HCT116 (cell line): ENCODE measurements around the gene FHOD3. TPM values are rescaled to one million over a fixed set of nuclear protein-coding genes. Genes with fewer than 3 reads are reported as not detected.
A peak's percentile ranks its signal among the peaks of the same experiment; 100 is the strongest.

ENCODE experiments used
- ATAC-seq: fragments of 200-7000 bp; cut with Tn5 transposase; 2 replicates; pipeline ENCODE4 v1.9.1; 2020; ENCODE audit warnings: mild to moderate bottlenecking, moderate library complexity
- BruUV-seq: library from RNA; stranded (reverse); fragments of 400-500 nt; replicated peaks from 2 replicates; lab custom pipeline; 2021; lab: Mats Ljungman, UMichigan
- CTCF ChIA-PET: fragments of 300-600 bp; sonication (Branson Sonifier 250); formaldehyde crosslinking; loops from one replicate; lab custom pipeline; 2021; ENCODE audit warnings: antibody characterized with exemption; lab: Charles Lee
- POLR2A ChIA-PET: fragments of 300-600, 350-600 bp; sonication (Branson Sonifier 250); formaldehyde crosslinking; loops from one replicate; lab custom pipeline; 2021; ENCODE audit warnings: antibody characterized with exemption; lab: Charles Lee
- RAD21 ChIA-PET, 2 experiments: fragments of 300-600 bp; sonication (Branson Sonifier 250); formaldehyde crosslinking; loops; one replicate each; lab custom pipeline; 2023; ENCODE audit warnings: low total read pairs in 2 of 2; ENCODE audit not compliant: uncharacterized antibody in 2 of 2, unreplicated experiment in 2 of 2, low non-redundant PET in 1 of 2; lab: Charles Lee
- DNase-seq: peaks from one replicate; pipeline ENCODE4 v3.0.0-alpha.2; 2010; ENCODE audit warnings: low read depth, low spot score
- H2AFZ ChIP-seq: fragments of 200-600 bp; shearing (Covaris generic), sonication (generic); 2 replicates; pipeline ENCODE4 v1.6.1; 2017; ENCODE audit warnings: low read depth, mixed run types, mixed read lengths, antibody characterized with exemption, low read length; ENCODE audit not compliant: poor library complexity, severe bottlenecking
- H3K27ac ChIP-seq: 2 replicates; pipeline ENCODE4 v1.5.1; 2012; ENCODE audit warnings: low read depth, low read length
- H3K27me3 ChIP-seq: fragments of 200-600 bp; sonication (generic); 2 replicates; pipeline ENCODE4 v1.6.1; 2016; ENCODE audit warnings: mixed run types, low read length, mixed read lengths; ENCODE audit not compliant: insufficient read depth
- H3K36me3 ChIP-seq, 2 experiments: fragments of 200-500 bp in 1 of 2; fragments of 200-600 bp in 1 of 2; sonication (Bioruptor generic) in 1 of 2; sonication (generic) in 1 of 2; 2 replicates each; pipeline versions ENCODE4 v1.5.1 to v1.6.1; 2014 to 2016; ENCODE audit warnings: low read length in 2 of 2, inconsistent platforms in 1 of 2, mixed read lengths in 1 of 2, mixed run types in 1 of 2; ENCODE audit not compliant: insufficient read depth in 2 of 2, control insufficient read depth in 1 of 2
- H3K4me1 ChIP-seq, 2 experiments: fragments of 200-600 bp in 1 of 2; sonication (generic) in 1 of 2; 2 replicates each; pipeline versions ENCODE4 v1.5.1 to v1.6.1; 2012 to 2017; ENCODE audit warnings: low read length in 2 of 2, inconsistent platforms in 1 of 2, mild to moderate bottlenecking in 1 of 2, mixed read lengths in 1 of 2, mixed run types in 1 of 2, moderate library complexity in 1 of 2; ENCODE audit not compliant: insufficient read depth in 2 of 2, control insufficient read depth in 1 of 2
- H3K4me2 ChIP-seq: fragments of 200-600 bp; sonication (generic); 2 replicates; pipeline ENCODE4 v1.6.1; 2017; ENCODE audit warnings: mixed run types, low read length, mixed read lengths
- H3K4me3 ChIP-seq, 2 experiments: fragments of 200-600 bp in 1 of 2; sonication (generic) in 1 of 2; replicated peaks in 1 of 2; 2 replicates each; pipeline ENCODE4 v1.5.1; 2011 to 2016; ENCODE audit warnings: low read length in 2 of 2, control low read depth in 1 of 2, low read depth in 1 of 2, mild to moderate bottlenecking in 1 of 2, mixed read lengths in 1 of 2, mixed run types in 1 of 2
- H3K79me2 ChIP-seq: fragments of 200-600 bp; sonication (generic); 2 replicates; pipeline ENCODE4 v1.6.1; 2017; ENCODE audit warnings: mild to moderate bottlenecking, mixed run types, low read length, moderate library complexity, mixed read lengths; ENCODE audit not compliant: insufficient read depth
- H3K9ac ChIP-seq: fragments of 200-600 bp; sonication (generic); 2 replicates; pipeline ENCODE4 v1.6.1; 2016; ENCODE audit warnings: low read length, mixed read lengths
- H3K9me2 ChIP-seq: fragments of 200-600 bp; sonication (generic), shearing (Covaris generic); 2 replicates; pipeline ENCODE4 v1.6.1; 2017; ENCODE audit warnings: mixed run types, mild to moderate bottlenecking, moderate library complexity; ENCODE audit not compliant: insufficient read depth
- H3K9me3 ChIP-seq, 2 experiments: fragments of 200-500 bp in 1 of 2; fragments of 200-600 bp in 1 of 2; sonication (Bioruptor generic) in 1 of 2; sonication (generic) in 1 of 2; 2 replicates each; pipeline ENCODE4 v1.6.1; 2014 to 2017; ENCODE audit warnings: low read length in 2 of 2, mixed read lengths in 2 of 2, inconsistent platforms in 1 of 2, low read depth in 1 of 2, mild to moderate bottlenecking in 1 of 2, mixed run types in 1 of 2, moderate library complexity in 1 of 2; ENCODE audit not compliant: control insufficient read depth in 1 of 2, insufficient read depth in 1 of 2
- H4K20me1 ChIP-seq: fragments of 200-600 bp; sonication (generic), shearing (Covaris generic); 2 replicates; pipeline ENCODE4 v1.6.1; 2017; ENCODE audit warnings: mixed run types, mild to moderate bottlenecking, moderate library complexity; ENCODE audit not compliant: insufficient read depth
- CBX3 ChIP-seq: IDR thresholded peaks from 2 replicates; pipeline ENCODE4 v1.6.1; 2012; ENCODE audit warnings: low read depth
- CEBPB ChIP-seq: IDR thresholded peaks from 2 replicates; pipeline ENCODE4 v1.6.1; 2012; ENCODE audit warnings: low read depth
- CTCF ChIP-seq, 3 experiments: fragments of 200-600 bp in 1 of 3; sonication (generic) in 1 of 3; IDR thresholded peaks in 2 of 3; conservative IDR thresholded peaks in 1 of 3; 2 replicates each; pipeline ENCODE4 v1.5.1; 2012 to 2017; ENCODE audit warnings: low read depth in 2 of 3, low read length in 2 of 3, antibody characterized with exemption in 1 of 3, borderline replicate concordance in 1 of 3, control low read depth in 1 of 3, mild to moderate bottlenecking in 1 of 3, mixed read lengths in 1 of 3, mixed run types in 1 of 3, moderate library complexity in 1 of 3; ENCODE audit not compliant: insufficient read depth in 1 of 3
- EZH2 ChIP-seq: fragments of 200-600 bp; sonication (generic); IDR thresholded peaks from 2 replicates; pipeline ENCODE4 v1.6.1; 2017; ENCODE audit warnings: antibody characterized with exemption, mixed run types
- EZH2phosphoT487 ChIP-seq: fragments of 200-600 bp; IDR thresholded peaks from 2 replicates; pipeline ENCODE4 v1.6.1; 2018; ENCODE audit warnings: antibody characterized with exemption, borderline replicate concordance
- FOSL1 ChIP-seq: IDR thresholded peaks from 2 replicates; pipeline ENCODE4 v1.6.1; 2012; ENCODE audit warnings: low read depth
- JUND ChIP-seq: IDR thresholded peaks from 2 replicates; pipeline ENCODE4 v1.6.1; 2012
- POLR2AphosphoS5 ChIP-seq: IDR thresholded peaks from 2 replicates; pipeline ENCODE4 v1.6.1; 2011; ENCODE audit warnings: mild to moderate bottlenecking, low read depth, low read length, moderate library complexity
- RAD21 ChIP-seq: IDR thresholded peaks from 2 replicates; pipeline ENCODE4 v1.6.1; 2012; ENCODE audit warnings: low read depth, mild to moderate bottlenecking
- REST ChIP-seq: IDR thresholded peaks from 2 replicates; pipeline ENCODE4 v1.6.1; 2012; ENCODE audit warnings: low read depth
- ZFX ChIP-seq: fragments of 450-650 bp; IDR thresholded peaks from 2 replicates; pipeline ENCODE4 v1.6.1; 2017
- intact Hi-C: fragments of 100-400 bp; cut with micrococcal nuclease; formaldehyde crosslinking; loops from 2 replicates; pipeline ENCODE4 v1.10.0; 2022
- total RNA-seq: library from RNA; stranded (reverse); gene quantifications from one replicate; pipeline ENCODE4 v1.2.1, GENCODE V29; 2021; ENCODE audit not compliant: unreplicated experiment
- TF ChIP-seq, protein P1 (sequence below): IDR thresholded peaks from 2 replicates; pipeline ENCODE4 v1.6.1; 2011; ENCODE audit warnings: mild to moderate bottlenecking, low read length, moderate library complexity; ENCODE audit not compliant: insufficient replicate concordance; ENCODE audit errors: extremely low read depth

FHOD3 gene
- total RNA-seq, 1 experiment from 2014 or later: 4.0 TPM

DNA sequence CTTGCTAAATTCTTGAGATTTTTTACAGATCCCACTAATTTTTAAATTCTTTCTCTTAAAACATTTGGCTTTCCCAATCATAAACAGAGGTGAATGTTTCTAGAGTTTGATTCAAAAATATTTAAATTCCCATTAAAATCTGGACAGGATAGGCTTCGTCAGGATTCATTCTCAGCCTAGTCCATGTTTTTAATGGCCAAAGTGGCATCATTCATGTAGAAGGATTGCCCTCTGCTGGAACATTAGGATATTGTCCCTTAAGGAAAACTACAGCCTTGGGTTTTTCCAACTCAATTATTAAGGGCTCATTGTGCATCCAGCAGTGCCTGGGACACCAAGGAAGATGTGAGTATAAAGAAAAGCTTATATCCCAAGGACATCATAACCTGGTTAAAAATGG is 459.6 kb downstream of the FHOD3 start:
- POLR2A ChIA-PET: no interaction called here
- Histone ChIP-seq H4K20me1 (no peaks in the 10 kb centered on the region), H3K4me3 (no peak overlapping the region), H3K36me3 (no peaks in the 10 kb centered on the region), H2AFZ (no peak overlapping the region), H3K27ac (no peak overlapping the region), H3K27me3 (no peaks in the 10 kb centered on the region), H3K9me2 (no peaks in the 10 kb centered on the region), H3K79me2 (no peaks in the 10 kb centered on the region), H3K4me1 (no peaks in the 10 kb centered on the region; a peak in 1 of 4 replicates), H3K4me2 (no peak overlapping the region), H3K9ac (no peak overlapping the region), H3K9me3 (no peaks in the 10 kb centered on the region)
- intact Hi-C loops: loop anchor here (1.0 to 10.0 kb wide), 5 partner anchors 69 to 732 kb away; no protein-coding TSS in a partner anchor
- BruUV-seq: no TSS peak
- DNase-seq (peak; percentile 44), ATAC-seq (peak; percentile 85)
- RAD21 ChIA-PET: interaction anchor here in 1 of 2 experiments (0.8 kb wide), 1 partner anchor 69 kb away, joined by 3 read pairs; no protein-coding TSS in a partner anchor
- CTCF ChIA-PET: interaction anchor here (1.0 to 1.4 kb wide), 2 partner anchors 69 to 661 kb away, joined by 4 to 6 read pairs; no protein-coding TSS in a partner anchor
- TF ChIP-seq CEBPB (no peak), FOSL1 (no peak), ZFX (no peak), EZH2 (no peak), CBX3 (0 out of 2 replicates have a peak, but pooled peaks have one; percentile 16), EZH2phosphoT487 (no peak), RAD21 (peak; percentile 83), POLR2AphosphoS5 (no peak), REST (no peak), CTCF (IDR thresholded peaks at IDR 0.05 in 2 of 3, conservative IDR thresholded peaks at IDR 0.05 in 1 of 3; ENCODE audit: borderline replicate concordance in 1 of 3, insufficient read depth in 1 of 3, low read depth in 2 of 3, low read length in 2 of 3) (peak; percentile 56 to 71 (median 67)), JUND (no peak)
- TF ChIP-seq, protein P1, sequence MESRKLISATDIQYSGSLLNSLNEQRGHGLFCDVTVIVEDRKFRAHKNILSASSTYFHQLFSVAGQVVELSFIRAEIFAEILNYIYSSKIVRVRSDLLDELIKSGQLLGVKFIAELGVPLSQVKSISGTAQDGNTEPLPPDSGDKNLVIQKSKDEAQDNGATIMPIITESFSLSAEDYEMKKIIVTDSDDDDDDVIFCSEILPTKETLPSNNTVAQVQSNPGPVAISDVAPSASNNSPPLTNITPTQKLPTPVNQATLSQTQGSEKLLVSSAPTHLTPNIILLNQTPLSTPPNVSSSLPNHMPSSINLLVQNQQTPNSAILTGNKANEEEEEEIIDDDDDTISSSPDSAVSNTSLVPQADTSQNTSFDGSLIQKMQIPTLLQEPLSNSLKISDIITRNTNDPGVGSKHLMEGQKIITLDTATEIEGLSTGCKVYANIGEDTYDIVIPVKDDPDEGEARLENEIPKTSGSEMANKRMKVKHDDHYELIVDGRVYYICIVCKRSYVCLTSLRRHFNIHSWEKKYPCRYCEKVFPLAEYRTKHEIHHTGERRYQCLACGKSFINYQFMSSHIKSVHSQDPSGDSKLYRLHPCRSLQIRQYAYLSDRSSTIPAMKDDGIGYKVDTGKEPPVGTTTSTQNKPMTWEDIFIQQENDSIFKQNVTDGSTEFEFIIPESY: no peak
